Occipital lobe (tissue), 2 donors: ENCODE results near the gene RABL2B. TPM values are rescaled to one million over a fixed set of nuclear protein-coding genes. Genes with fewer than 3 reads are reported as not detected.

Experiments
- DNase-seq: peaks from one replicate; lab custom pipeline; 2025; lab: John Stamatoyannopoulos, UW
- total RNA-seq: library from RNA; depleted of rRNA; stranded (reverse); fragments of >200 nt; gene quantifications from one replicate; pipeline ENCODE4 v1.2.3, GENCODE V29; 2014

The RABL2B gene
- total RNA-seq, 1 donor from 2014 or later: 11.9 TPM

- no peak for DNase-seq
These were observed 60.6 kb downstream of the RABL2B start for GRCh38 chr22:50722716-50723428.

DNA sequence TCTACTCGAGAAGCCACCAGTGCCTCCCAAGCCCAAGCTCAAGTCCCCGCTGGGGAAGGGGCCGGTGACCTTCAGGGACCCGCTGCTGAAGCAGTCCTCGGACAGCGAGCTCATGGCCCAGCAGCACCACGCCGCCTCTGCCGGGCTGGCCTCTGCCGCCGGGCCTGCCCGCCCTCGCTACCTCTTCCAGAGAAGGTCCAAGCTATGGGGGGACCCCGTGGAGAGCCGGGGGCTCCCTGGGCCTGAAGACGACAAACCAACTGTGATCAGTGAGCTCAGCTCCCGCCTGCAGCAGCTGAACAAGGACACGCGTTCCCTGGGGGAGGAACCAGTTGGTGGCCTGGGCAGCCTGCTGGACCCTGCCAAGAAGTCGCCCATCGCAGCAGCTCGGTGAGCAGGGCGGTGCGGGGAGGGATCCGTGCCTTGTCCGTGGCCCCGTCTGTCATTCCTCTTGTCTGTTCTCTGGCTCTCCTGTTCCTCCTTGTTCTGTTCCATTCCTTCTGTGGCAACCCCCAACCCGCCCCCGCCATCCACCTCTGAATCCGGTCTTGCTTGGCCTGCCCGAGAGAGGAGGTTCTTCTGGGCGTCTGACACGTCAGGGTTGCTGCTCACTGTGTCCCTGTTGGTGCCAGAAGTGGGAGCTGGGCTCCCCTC, 61.3 kb downstream of the RABL2B start:
- no peak for DNase-seq

DNA sequence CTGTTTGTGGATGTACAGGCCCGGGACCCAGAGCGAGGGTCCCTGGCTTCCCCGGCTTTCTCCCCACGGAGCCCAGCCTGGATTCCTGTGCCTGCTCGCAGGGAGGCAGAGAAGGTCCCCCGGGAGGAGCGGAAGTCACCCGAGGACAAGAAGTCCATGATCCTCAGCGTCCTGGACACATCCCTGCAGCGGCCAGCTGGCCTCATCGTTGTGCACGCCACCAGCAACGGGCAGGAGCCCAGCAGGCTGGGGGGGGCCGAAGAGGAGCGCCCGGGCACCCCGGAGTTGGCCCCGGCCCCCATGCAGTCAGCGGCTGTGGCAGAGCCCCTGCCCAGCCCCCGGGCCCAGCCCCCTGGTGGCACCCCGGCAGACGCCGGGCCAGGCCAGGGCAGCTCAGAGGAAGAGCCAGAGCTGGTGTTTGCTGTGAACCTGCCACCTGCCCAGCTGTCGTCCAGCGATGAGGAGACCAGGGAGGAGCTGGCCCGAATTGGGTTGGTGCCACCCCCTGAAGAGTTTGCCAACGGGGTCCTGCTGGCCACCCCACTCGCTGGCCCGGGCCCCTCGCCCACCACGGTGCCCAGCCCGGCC, 62.1 kb downstream of the RABL2B start:
- DNase-seq: no peak

DNA sequence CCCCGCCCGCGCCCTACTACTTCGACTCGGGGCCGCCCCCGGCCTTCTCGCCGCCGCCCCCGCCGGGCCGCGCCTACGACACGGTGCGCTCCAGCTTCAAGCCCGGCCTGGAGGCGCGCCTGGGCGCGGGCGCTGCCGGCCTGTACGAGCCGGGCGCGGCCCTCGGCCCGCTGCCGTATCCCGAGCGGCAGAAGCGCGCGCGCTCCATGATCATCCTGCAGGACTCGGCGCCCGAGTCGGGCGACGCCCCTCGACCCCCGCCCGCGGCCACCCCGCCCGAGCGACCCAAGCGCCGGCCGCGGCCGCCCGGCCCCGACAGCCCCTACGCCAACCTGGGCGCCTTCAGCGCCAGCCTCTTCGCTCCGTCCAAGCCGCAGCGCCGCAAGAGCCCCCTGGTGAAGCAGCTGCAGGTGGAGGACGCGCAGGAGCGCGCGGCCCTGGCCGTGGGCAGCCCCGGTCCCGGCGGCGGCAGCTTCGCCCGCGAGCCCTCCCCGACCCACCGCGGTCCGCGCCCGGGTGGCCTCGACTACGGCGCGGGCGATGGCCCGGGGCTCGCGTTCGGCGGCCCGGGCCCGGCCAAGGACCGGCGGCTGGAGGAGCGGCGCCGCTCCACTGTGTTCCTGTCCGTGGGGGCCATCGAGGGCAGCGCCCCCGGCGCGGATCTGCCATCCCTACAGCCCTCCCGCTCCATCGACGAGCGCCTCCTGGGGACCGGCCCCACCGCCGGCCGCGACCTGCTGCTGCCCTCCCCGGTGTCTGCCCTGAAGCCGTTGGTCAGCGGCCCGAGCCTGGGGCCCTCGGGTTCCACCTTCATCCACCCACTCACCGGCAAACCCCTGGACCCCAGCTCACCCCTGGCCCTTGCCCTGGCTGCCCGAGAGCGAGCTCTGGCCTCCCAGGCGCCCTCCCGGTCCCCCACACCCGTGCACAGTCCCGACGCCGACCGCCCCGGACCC, 62.9 kb downstream of the RABL2B start:
- DNase-seq: no peak

DNA sequence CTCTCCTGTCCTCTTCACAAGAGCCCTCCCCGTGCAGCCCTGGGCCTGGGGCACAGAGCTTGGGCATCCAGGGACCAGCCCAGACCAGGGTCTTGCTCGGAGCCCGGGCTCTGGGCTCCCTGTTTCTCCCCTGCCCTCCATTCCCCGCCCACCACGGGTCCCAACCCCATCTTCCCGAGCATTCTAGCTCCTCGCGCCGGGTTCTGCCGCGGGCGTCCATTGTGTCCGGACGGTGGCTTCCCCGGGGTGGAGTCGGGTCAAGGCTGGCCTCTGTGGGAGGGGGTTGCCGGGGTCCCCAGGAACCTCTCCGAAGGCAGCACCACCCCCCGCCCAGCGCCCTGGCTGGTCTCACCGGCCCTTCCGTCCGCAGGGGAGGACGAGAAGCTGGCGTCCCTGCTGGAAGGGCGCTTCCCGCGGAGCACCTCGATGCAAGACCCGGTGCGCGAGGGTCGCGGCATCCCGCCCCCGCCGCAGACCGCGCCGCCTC, 63.6 kb downstream of the RABL2B start:
- DNase-seq: no peak

DNA sequence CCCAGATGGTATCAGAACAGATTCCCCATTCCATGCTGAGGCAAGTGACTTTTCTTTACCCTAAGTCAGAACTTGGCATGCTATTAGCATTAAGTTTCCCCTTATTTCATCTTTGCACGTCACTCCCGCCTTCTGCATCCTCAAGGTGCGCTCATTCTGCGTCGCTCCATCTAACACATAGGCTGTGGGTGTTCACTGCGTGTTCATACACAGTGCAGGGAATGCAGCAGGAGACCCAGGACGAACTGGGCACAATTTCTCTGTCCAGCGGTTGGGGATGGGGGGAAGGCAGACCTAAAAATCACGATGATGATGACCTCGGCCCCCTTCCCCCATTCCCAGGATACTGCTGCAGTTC, 65.1 kb downstream of the RABL2B start:
- no peak for DNase-seq

DNA sequence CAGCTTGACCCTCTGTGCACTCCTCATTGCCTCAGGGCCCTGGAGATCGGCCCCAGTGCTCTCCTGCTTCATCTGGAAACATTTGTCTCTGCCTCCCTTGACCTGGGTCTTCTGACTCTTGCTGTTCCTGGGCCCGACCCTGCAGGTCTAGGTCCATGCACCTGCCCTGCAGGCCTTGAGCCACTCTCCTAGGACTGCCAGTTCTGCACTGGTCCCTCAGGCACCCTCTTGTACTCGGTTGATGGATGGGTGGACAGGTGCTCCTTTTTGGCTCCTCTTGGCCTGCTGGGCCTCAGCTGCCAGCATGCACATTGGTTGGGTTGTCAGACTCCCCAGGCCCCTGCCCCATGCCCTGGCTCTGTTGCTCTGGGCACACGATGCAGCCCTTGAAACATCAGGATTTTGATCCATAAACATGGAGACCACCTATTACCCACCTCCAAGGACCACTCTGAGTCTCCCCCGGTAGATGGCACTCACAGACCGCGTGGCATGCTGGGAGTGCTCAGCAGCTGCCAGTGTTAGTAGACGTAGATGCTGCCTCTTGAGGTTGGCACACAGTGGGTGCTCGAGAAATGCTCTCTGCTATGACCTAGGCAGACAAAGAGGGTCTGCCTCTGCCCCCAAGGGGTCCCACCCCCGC, 65.6 kb downstream of the RABL2B start:
- no peak for DNase-seq

Other genes with a start within 250 kb of the RABL2B start
- gene KLHDC7B, start 237.7 kb downstream of the RABL2B start, total RNA-seq: not detected
- not detected for gene SYCE3, start 220.7 kb downstream of the RABL2B start, total RNA-seq
- gene CPT1B, start 205.2 kb downstream of the RABL2B start, total RNA-seq: 6.7 TPM
- gene CHKB, start 200.8 kb downstream of the RABL2B start, total RNA-seq: 24.8 TPM
- gene MAPK8IP2, start 182.8 kb downstream of the RABL2B start, total RNA-seq: 76.3 TPM
- gene ARSA, start 155.5 kb downstream of the RABL2B start, total RNA-seq: 6.9 TPM
- gene SHANK3, start 110.8 kb downstream of the RABL2B start, total RNA-seq: 6.2 TPM
- gene ACR, start 45.4 kb downstream of the RABL2B start, total RNA-seq: not detected